ENCODE data around the gene FAM222A. TPM values are rescaled to one million over a fixed set of nuclear protein-coding genes. Genes with fewer than 3 reads are reported as not detected.

Gene FAM222A
- total and polyA plus RNA-seq, 2 of the 8 experiments (the other 6 are each of a cell fraction or from before 2014, with no cell fraction given) = 0.94 to 1.1 TPM

DNA sequence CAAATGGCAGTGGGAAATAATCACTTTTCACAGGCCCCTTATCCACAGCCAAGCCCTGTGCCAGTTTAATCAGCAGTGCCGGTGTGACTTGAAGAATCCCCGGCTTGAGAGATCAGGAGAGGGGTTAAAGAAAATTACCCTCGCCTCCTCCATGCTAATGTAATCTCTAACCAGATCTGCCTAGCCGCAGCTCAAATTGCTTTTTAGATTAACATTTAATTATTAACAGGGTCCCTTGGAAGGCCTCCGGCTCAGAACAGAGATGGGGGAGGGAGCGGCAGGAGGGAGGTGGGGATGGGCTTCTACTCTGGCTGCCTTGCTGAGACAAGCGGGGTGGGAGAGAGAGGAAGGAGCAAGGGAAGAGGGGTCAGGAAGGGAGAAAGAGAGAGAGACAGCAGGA, 24.0 kb downstream of the FAM222A start:
- Histone ChIP-seq H3K27me3 (replicated peaks in 1 of 4; ENCODE audit: control insufficient read depth in 3 of 4, extremely low read depth in 1 of 4, insufficient read depth in 3 of 4, low read length in 3 of 4) (peaks cover 0 to 16% (median 9%) of the 10 kb centered on the region in 4 experiments; a peak in 4 of 7 replicates), H3K23me2 (ENCODE audit: low read depth, low read length) (no peaks in the 10 kb centered on the region), H3K79me1 (ENCODE audit: low read depth, low read length) (no peaks in the 10 kb centered on the region), H4K20me1 (replicated peaks in 1 of 2; ENCODE audit: control insufficient read depth in 1 of 2, insufficient read depth in 2 of 2, low read length in 2 of 2) (peaks cover 0 to 10% of the 10 kb centered on the region in 2 experiments), H3K27ac (ENCODE audit: low read depth, low read length) (no peak overlapping the region), H3K9ac (replicated peaks in 1 of 4; ENCODE audit: extremely low read depth in 1 of 4, low read depth in 3 of 4, low read length in 3 of 4) (no peak overlapping the region), H3K14ac (ENCODE audit: insufficient read length) (no peak overlapping the region), H3K56ac (replicated peaks; ENCODE audit: insufficient read length, low read depth, low read length) (no peak overlapping the region), H2BK120ac (replicated peaks; ENCODE audit: low read depth, low read length) (no peak overlapping the region), H2BK15ac (ENCODE audit: low read length) (no peak overlapping the region), H3K79me2 (ENCODE audit: control insufficient read depth in 1 of 2, insufficient read depth in 2 of 2, low read length in 2 of 2) (no peaks in the 10 kb centered on the region), H2BK12ac (ENCODE audit: low read depth, low read length) (0 out of 2 replicates have a peak overlapping the region, but pooled peaks have one; percentile 39), H2BK20ac (ENCODE audit: low read length) (no peak overlapping the region), H3K4me3 (ENCODE audit: extremely low read depth in 1 of 4, insufficient read depth in 2 of 4, low read depth in 3 of 4, low read length in 4 of 4) (no peak overlapping the region), H2AFZ (ENCODE audit: low read length) (no peak overlapping the region), H3K18ac (ENCODE audit: extremely low read depth, low read length) (no peak overlapping the region), H2BK5ac (ENCODE audit: low read depth, low read length) (no peak overlapping the region; the same call in 1 of the 2 replicates), H4K8ac (ENCODE audit: extremely low read depth, insufficient read depth, low read length) (no peak overlapping the region), H4K91ac (replicated peaks; ENCODE audit: insufficient read length, low read length) (no peak overlapping the region), H3K4me1 (replicated peaks in 1 of 4; ENCODE audit: control insufficient read depth in 3 of 4, insufficient read depth in 4 of 4, low read length in 3 of 4) (peaks cover 5 to 11% (median 7%) of the 10 kb centered on the region in 4 experiments; a peak in 6 of 7 replicates), H3K9me3 (ENCODE audit: insufficient read depth in 2 of 2, low read depth in 1 of 2, low read length in 1 of 2) (no peaks in the 10 kb centered on the region), H3K4me2 (ENCODE audit: insufficient read depth in 1 of 2, low read depth in 2 of 2, low read length in 2 of 2) (no peak overlapping the region), H2AK5ac (ENCODE audit: low read depth, low read length) (no peak overlapping the region), H3K23ac (ENCODE audit: insufficient read length) (no peak overlapping the region), H3K36me3 (ENCODE audit: control insufficient read depth in 2 of 4, insufficient read depth in 4 of 4, low read length in 3 of 4) (no peaks in the 10 kb centered on the region), H4K5ac (ENCODE audit: insufficient read length, low read depth, low read length) (no peak overlapping the region), H3K4ac (replicated peaks; ENCODE audit: insufficient read length, low read depth, low read length) (no peak overlapping the region)
- WGBS, 2 experiments (ENCODE audit: extremely low coverage in 1 of 2, insufficient coverage in 1 of 2, insufficient read length in 1 of 2, insufficient replicate concordance in 2 of 2, low coverage in 1 of 2, low lambda C conversion rate in 2 of 2, missing lambda C conversion rate in 1 of 2) = 67% methylated on average over 7 of the region's 7 CpGs; no CpG with 5 or more reads in 1 of the 2 experiments
- TF ChIP-seq POLR2AphosphoS5 (IDR thresholded peaks at IDR 0.05; ENCODE audit: low read depth, low read length) = no peak
- TF ChIP-seq KDM5A (IDR thresholded peaks at IDR 0.05; ENCODE audit: low read length) = no peak
- TF ChIP-seq, protein P1, sequence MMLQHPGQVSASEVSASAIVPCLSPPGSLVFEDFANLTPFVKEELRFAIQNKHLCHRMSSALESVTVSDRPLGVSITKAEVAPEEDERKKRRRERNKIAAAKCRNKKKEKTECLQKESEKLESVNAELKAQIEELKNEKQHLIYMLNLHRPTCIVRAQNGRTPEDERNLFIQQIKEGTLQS (IDR thresholded peaks at IDR 0.05; ENCODE audit: insufficient read depth, low read depth, low read length) = no peak
- no peak for TF ChIP-seq BRCA1 (IDR thresholded peaks at IDR 0.05; ENCODE audit: low read depth, low read length)
- no peak for DNase-seq (ENCODE audit: low read depth in 1 of 2, low spot score in 2 of 2)
- no peak for FAIRE-seq
- POLR2A ChIA-PET (ENCODE audit: partially characterized antibody) = interaction anchor here (1.5 kb wide), 1 partner anchor 18 kb away, joined by 6 read pairs; no protein-coding TSS in a partner anchor
- CTCF ChIA-PET (ENCODE audit: partially characterized antibody) = interaction anchor here (1.0 to 3.4 kb wide), 8 partner anchors 16 to 219 kb away, joined by 3 to 47 read pairs (median 6); no protein-coding TSS in a partner anchor
